Right lobe of liver (tissue), 6 donors: Measurements from ENCODE around the gene CDC73. TPM values are rescaled to one million over a fixed set of nuclear protein-coding genes. Genes with fewer than 3 reads are reported as not detected.
"Not testable (repeated sequence)": the region's sequence is repeated elsewhere in the genome, so short reads cannot be mapped to it uniquely, and the experiment has no call there.

Source experiments
- ATAC-seq, 4 donors: fragments of 200-7000 bp; cut with Tn5 transposase; one replicate each; pipeline ENCODE4 v1.9.1; 2020; ENCODE audit warnings: mild to moderate bottlenecking in 4 of 4, moderate library complexity in 4 of 4
- DNase-seq, 3 donors: peaks; one replicate each; pipeline ENCODE4 v3.0.0-alpha.2; 2020
- H3K27ac ChIP-seq, 3 donors: fragments of 200-600 bp; one replicate each; pipeline ENCODE4 v1.8.0; 2022
- H3K27me3 ChIP-seq, 2 donors: fragments of 200-600 bp; one replicate each; pipeline ENCODE4 v1.8.0; 2022
- H3K36me3 ChIP-seq, 4 donors: fragments of 200-600 bp; sonication (generic) in 1 of 4; one replicate each; pipeline versions ENCODE4 v1.5.1 to v1.8.0; 2017 to 2022; ENCODE audit warnings: control low read depth in 1 of 4
- H3K4me1 ChIP-seq, 4 donors: fragments of 200-600 bp; sonication (generic) in 1 of 4; one replicate each; pipeline versions ENCODE4 v1.5.1 to v1.8.0; 2017 to 2022; ENCODE audit warnings: control low read depth in 1 of 4
- H3K4me3 ChIP-seq, 3 donors: fragments of 200-600 bp; one replicate each; pipeline ENCODE4 v1.8.0; 2022
- H3K9me3 ChIP-seq, 4 donors: fragments of 200-600 bp; sonication (generic) in 1 of 4; one replicate each; pipeline versions ENCODE4 v1.5.1 to v1.8.0; 2017 to 2022; ENCODE audit warnings: control low read depth in 1 of 4
- CTCF ChIP-seq, 4 donors: fragments of 200-600 bp in 3 of 4; fragments of 450-650 bp in 1 of 4; IDR thresholded peaks; one replicate each; pipeline versions ENCODE4 v1.5.1 to v1.8.0; 2016 to 2022; ENCODE audit warnings: antibody characterized with exemption in 4 of 4, mild to moderate bottlenecking in 2 of 4
- POLR2A ChIP-seq: fragments of 450-650 bp; IDR thresholded peaks from one replicate; pipeline ENCODE4 v1.6.1; 2017; ENCODE audit warnings: antibody characterized with exemption, mild to moderate bottlenecking
- WGBS: methylation state at CpG from one replicate; pipeline ENCODE4 v1.1.6; 2018; ENCODE audit warnings: low coverage, low lambda C conversion rate; ENCODE audit not compliant: insufficient coverage; ENCODE audit errors: missing lambda C conversion rate; 5-methylcytosine and 5-hydroxymethylcytosine counted together
- intact Hi-C, 2 donors: fragments of 100-400 bp; cut with DNase I; formaldehyde crosslinking; loops; one replicate each; pipeline versions ENCODE4 v1.11.2 to v1.14.1; 2022
- total RNA-seq, 6 experiments: library from RNA; depleted of rRNA in 2 of 6; stranded (reverse); fragments of >200 nt in 2 of 6; fragmentation: NEBNext Ultra II Directional in 3 of 6; extraction: Animal tissue kit (Norgen Biotek cat#: 25700) in 3 of 6; gene quantifications; one replicate each; pipeline versions ENCODE4 v1.1.0 to v1.2.4, GENCODE V29; 2016 to 2023
- donor health status: DM: no; HTN: yes; CAD: no.
- donor health status: DM: no; HTN: no; CAD: no.
- donor health status: DM: no; HTN: no; CAD: no.
- donor health status: DM: no; HTN: yes; CAD: no.
- donor health status: DM: no; HTN: yes; CAD: no.

Gene CDC73
- total RNA-seq, 6 experiments from 2014 or later = 11.1 to 23.8 (median 18.3) TPM

- Histone ChIP-seq H3K9me3 (no peaks in the 10 kb centered on the region), H3K4me3 (no peak overlapping the region), H3K36me3 (peaks cover 0 to 2% (median 0%) of the 10 kb centered on the region in 4 donors), H3K27ac (no peak overlapping the region), H3K27me3 (no peaks in the 10 kb centered on the region), H3K4me1 (no peaks in the 10 kb centered on the region)
- DNase-seq (no peak), ATAC-seq (no peak)
- 69% methylated on average over 7 of the region's 8 CpGs for WGBS
- intact Hi-C loops = no loop called here
- TF ChIP-seq POLR2A (no peak), CTCF (IDR thresholded peaks at IDR 0.05) (no peak)
Measured at GRCh38 chr1:193222056-193222615, 100.3 kb downstream of the CDC73 start.

GRCh38 chr1:193229136-193229535 is 107.3 kb downstream of the CDC73 start:
- H3K4me3 ChIP-seq = no peak overlapping the region
- DNase-seq (no peak), ATAC-seq (no peak)
- no peaks in the 10 kb centered on the region for H3K9me3 ChIP-seq
- no peak overlapping the region for H3K27ac ChIP-seq
- intact Hi-C loops = no loop called here
- peaks cover 0 to 5% (median 0%) of the 10 kb centered on the region in 4 donors for H3K36me3 ChIP-seq
- H3K27me3 ChIP-seq = no peaks in the 10 kb centered on the region
- WGBS = 83% methylated on average over 3 of the region's 3 CpGs
- H3K4me1 ChIP-seq = no peaks in the 10 kb centered on the region
- no peak for TF ChIP-seq CTCF (IDR thresholded peaks at IDR 0.05)
- no peak for TF ChIP-seq POLR2A

- H3K9me3 ChIP-seq, H3K27me3 ChIP-seq, H3K27ac ChIP-seq, DNase-seq, intact Hi-C loops, H3K4me1 ChIP-seq, ATAC-seq, H3K36me3 ChIP-seq, H3K4me3 ChIP-seq: not testable (repeated sequence)
Measured at GRCh38 chr1:193231146-193231545, 109.3 kb downstream of the CDC73 start.

- no peak overlapping the region for H3K4me3 ChIP-seq
- ATAC-seq (no peak), DNase-seq (no peak)
- peaks cover 0 to 10% (median 1%) of the 10 kb centered on the region in 4 donors for H3K36me3 ChIP-seq
- no peaks in the 10 kb centered on the region for H3K9me3 ChIP-seq
- 50% methylated on average over 1 of the region's 1 CpG for WGBS
- TF ChIP-seq CTCF (IDR thresholded peaks at IDR 0.05) (no peak), POLR2A (no peak)
- no peak overlapping the region for H3K27ac ChIP-seq
- intact Hi-C loops = no loop called here
- no peaks in the 10 kb centered on the region for H3K4me1 ChIP-seq
- no peaks in the 10 kb centered on the region for H3K27me3 ChIP-seq
Measured at GRCh38 chr1:193234530-193234929, 112.7 kb downstream of the CDC73 start.

GRCh38 chr1:193237381-193237978 is 115.6 kb downstream of the CDC73 start:
- ATAC-seq (no peak), DNase-seq (no peak)
- Histone ChIP-seq H3K36me3 (peaks cover 0 to 10% (median 1%) of the 10 kb centered on the region in 4 donors), H3K27me3 (no peaks in the 10 kb centered on the region), H3K4me1 (no peaks in the 10 kb centered on the region), H3K27ac (no peak overlapping the region), H3K4me3 (no peak overlapping the region), H3K9me3 (no peaks in the 10 kb centered on the region)
- TF ChIP-seq POLR2A (no peak), CTCF (IDR thresholded peaks at IDR 0.05) (no peak)
- 94% methylated on average over 15 of the region's 15 CpGs for WGBS
- intact Hi-C loops = no loop called here
